Hematopoietic multipotent progenitor cell (in vitro differentiated cells): ENCODE data around the gene GRB7. TPM values are rescaled to one million over a fixed set of nuclear protein-coding genes. Genes with fewer than 3 reads are reported as not detected.
A peak's percentile ranks its signal among the peaks of the same experiment; 100 is the strongest.
"Not testable (repeated sequence)": the region's sequence is repeated elsewhere in the genome, so short reads cannot be mapped to it uniquely, and the experiment has no call there.

Experiments used
- DNase-seq, 3 donors: peaks; one replicate each; pipeline ENCODE4 v3.0.0-alpha.2; 2011 to 2015; ENCODE audit warnings: low read depth in 2 of 3, low spot score in 2 of 3
- total RNA-seq: library from RNA; depleted of rRNA; stranded (reverse); fragments of >200 nt; gene quantifications from one replicate; pipeline ENCODE4 v1.2.3, GENCODE V29; 2012

The GRB7 gene
- total RNA-seq, 1 donor: not detected

DNA sequence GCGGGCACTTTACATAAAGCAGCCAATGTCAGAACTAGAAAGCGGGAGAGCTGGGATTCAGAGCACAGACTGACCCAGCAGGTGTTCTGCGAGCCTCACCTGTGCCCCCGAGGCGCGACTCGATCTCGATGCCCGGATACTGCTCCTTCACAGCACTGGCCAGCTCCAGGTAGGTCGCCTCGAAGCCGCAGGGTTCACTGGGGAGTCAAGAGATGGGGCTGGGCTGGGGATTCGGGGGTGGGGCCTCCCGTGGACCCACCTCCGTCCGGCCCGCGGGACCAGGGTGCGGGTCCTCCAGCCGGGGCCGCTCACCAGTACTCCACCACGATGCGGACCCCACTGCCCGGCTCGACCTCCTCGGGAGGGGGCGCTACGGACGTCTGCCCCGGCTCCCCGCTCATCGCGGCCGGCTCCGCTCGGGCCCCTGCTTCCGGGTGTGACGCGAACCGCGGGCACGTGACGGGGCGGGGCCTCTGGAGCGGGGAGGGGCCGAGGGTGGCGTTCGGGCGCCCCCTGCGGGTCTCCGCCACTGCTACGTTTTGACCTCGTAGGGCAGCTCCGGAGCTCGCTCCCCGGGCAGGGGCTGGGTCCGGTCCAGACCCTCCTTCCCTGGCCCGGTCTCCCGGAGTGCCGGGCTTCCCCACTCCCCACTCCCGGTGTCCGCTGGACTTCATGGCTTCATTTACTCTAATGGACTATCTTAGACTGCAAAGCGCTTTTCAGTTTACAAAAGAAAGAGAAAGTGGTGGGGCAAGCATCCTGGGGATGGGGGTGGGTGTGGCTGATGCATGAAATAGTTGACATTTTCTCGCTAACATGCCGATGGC is 7.4 kb upstream of the GRB7 start, which contains the start of gene MIEN1:
Gene MIEN1 (minus strand): TSS at position 438 of the 827 bp plus-strand sequence. CDS start 37 bp downstream, at position 401.
- peak; percentile 87 to 91 (median 91) for DNase-seq

DNA sequence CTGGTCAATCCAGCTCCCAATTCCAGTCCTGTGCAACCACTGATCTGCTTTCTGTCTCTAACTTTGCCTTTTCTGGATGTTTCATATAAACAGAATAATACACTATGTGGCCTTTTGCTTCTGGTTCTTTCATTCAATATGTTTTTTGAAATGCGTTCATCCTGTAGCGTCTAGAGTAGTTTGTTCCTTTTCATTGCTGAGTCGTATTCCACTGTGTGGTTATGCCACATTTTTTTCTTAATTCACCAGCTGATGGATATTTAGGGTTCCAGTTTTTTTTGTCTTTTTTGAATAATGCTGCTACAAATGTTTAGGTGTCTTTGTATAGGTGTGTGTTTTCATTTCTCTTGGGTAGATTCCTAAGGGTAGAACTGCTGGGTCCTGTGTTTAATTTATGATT is 5.2 kb upstream of the GRB7 start:
- DNase-seq: no peak

DNA sequence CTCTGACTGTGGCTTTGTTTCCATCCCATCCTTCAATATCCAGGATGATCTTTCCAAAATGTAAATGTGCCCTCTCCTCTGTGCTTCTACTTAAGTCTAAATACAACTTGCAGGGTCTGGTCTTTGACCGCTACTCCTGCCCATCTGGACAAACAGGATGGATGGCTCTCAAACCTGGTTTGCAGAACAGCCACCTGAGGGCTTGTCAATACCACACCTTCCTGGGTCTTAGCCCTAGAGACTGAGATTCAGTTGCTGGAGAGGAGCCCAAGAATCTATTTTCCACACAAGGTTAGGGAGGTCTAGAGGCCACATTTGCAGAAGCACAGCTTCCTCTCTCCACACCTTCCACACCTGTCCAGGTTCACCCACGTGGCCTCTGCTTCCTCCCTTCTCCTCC is 1.9 kb upstream of the GRB7 start:
- DNase-seq: no peak

DNA sequence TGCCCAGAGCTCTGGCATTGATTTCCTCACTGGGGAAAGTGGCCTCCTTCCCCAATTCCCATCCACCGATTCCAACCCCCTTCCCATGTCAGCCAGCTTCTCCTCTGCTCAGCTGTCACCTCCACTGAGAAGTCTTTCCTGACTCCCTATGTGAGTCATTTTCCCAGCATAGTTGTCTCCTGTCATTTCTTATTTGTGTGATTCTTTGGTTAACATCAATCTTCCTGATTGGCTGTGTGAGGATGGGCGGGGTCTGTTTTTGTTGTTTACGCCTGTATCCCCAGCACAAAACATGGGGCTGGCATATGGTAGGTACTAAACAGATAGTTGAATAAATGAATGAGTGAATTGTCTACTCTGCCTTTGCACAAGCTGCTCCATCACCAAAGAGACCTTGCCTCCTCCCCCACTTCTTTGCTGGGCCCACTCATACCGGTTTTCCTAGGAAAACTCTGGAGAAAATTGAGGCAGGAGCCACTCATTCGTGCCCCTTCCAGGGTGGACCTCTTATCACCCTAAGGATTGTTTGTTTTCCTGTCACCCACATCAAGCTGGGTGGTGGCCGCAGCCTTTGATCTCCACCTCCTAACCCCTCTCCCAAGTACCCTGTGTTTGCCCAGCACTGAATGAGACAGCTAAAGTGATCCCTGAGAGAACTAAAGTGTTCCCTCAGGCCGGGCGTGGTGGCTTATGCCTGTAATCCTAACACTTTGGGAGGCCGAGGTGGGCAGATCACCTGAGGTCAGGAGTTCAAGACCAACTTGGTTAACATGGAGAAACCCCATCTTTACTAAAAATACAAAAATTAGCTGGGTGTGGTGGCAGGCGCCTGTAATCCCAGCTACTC is 1.2 kb upstream of the GRB7 start:
- no peak for DNase-seq

DNA sequence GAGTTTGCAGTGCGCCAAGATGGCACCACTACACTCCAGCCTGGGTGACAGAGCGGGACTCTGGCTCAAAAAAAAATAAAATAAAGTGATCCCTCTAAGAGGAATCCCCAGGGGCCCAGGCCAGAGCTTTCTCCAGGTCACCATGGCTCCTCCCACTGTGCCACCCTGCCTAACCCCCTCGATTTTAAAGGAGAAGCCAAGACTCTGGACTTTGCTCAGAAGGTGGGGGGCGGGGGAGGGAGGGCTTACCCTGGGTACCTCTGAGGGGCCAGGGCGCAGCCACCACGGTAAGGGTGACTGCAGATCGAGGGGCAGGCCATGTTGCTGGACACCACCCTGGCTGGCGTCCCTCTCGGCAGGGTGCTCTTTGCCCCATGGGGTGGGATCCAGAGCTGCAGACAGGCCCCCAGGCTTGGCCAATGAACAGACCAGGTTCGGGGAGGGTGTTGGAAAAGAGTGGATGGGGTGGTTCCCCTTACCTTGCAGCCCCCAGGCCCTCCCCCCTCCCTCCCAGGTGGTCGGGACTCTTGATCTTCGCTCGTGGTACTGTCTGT is 455 bp upstream of the GRB7 start:
- no peak for DNase-seq

DNA sequence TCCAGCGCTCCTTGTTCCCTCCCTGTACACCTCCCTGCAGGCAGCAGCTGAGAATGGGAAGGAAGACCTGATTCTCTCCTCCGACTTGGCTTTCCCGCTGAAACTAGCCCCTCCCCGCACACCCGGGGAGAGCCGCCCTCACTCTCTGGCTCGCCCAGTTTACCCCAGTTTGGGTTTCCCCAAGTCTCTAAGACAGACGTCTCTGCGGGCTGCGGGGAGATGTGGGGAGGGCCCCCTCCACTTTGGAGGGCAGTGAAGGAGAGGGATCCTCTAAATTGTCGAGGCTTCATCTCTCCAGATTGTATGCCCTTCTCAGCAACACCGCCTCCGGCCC is 797 bp downstream of the GRB7 start:
- peak in 2 of 3 donors; percentile 20 to 26 for DNase-seq

DNA sequence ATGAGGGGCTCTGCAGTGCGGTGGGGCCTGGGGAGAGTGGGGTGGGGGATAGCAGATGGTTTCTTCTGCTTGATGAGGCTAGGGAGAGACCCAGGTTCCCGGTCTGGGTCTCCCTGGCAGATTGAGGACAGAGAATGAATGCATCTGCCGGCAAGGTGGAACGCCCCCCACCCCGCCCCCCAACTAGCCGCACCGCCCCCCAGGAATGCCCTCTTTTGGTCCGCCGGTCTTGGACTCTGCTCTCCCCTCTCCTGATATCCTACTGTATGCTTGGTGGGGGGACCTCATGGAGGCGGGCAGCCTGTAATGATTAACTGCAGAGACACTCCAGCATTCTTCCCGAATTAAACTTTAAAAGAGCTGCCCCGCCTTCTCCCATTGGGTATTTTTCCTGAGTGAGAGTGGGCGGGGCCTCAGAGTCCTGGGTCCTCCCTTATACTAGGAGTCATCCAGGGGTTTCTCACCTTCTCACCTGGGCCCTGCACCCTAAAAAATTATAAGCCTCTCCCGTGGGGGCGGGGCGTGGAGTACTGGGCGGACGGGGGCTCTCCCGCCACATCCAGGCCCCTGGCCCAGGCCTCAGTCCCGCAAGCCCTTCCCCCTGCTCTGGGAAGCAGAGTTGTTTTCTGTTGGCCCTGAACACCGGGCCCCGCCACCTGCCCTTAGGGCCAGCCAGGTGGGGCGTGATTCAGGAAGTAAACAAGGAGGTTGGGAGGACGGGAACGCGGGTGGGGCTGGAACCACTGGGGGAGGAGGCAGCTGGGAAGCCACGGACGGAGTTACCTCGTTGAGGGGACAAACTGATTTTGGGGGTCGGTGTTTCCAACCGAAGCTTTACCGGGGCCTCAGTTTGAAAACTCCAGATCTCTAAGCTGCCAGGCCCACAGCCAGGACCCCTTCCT is 1.5 kb downstream of the GRB7 start:
- DNase-seq: no peak

DNA sequence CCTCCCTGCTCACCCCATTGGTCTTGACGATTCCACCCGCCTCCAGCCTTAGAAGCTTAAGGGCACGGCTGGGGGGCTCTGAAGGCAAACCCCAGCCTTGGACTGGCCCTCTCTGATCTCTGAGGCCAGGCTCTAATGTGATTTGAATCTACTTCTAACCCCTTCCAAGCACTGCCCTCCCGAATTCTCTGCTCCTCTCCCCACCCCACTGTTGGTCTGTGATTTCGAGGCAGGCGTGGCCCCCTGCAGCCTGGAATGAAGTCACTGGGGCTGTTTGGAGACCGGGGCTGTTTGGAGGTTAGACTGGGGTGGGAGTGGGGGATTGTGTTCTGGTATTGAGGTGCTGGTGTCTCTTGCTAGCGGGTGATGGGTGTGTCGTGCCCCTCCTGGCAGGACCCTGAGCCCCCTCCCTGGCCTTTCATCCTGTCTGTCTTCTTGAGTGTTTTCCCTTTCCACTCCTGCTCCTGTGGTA is 2.2 kb downstream of the GRB7 start:
- no peak for DNase-seq

DNA sequence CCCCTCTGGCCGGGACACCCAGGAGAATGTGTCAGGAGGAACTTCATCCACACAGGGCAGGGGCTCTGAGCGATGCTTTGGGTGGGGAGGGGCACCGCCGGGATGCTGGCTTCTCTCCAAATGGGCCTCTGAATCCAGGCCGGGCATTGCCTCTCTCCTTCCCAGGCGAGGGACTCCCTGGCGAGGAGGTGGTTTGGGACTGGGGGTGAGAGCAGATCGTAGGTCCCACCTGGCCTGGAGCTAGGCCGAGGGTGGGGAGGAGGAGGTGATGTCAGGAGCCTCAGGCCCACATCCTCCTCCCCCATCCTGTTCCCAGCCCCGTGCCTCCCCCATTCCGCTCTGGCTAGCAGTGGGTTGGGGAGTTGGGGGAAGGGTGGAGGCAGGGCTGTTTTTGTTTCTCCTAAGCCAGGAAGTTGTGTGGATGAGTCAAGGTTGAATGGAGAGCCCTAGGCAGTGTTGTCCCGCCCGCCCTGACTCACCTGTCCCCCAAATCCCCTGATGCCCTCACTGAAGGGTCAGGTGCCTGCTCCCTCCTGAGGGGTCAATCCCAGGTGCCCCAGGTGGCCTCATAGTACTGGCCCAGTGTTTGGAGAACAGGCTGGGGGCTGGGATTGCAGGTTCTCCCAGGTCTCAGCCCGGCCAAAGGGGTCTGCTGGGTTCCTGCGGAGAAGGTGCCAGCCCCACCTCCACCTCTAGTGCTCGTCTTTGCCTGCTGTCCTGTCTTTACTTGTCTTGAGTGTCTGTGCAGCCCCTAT is 2.8 kb downstream of the GRB7 start:
- no peak for DNase-seq

DNA sequence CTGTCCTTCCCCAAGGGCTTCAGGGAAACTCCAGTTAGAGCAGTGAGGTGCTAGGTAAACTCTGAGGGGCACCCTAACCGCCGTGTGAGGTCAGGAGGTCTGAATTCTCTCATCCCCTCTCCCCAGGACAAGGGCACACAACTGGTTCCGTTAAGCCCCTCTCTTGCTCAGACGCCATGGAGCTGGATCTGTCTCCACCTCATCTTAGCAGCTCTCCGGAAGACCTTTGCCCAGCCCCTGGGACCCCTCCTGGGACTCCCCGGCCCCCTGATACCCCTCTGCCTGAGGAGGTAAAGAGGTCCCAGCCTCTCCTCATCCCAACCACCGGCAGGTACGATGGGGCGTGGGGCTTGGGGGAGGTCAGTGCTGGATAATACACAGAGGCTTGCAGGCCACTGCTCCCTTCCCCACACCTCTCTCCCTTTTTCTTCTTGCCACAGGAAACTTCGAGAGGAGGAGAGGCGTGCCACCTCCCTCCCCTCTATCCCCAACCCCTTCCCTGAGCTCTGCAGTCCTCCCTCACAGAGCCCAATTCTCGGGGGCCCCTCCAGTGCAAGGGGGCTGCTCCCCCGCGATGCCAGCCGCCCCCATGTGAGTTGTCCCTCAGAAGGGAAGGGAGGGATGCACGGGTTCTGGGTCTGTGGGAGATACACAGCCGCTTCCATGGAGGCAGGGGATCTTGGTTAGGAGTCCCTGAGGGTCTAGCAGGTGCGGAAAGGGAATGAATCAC is 4.6 kb downstream of the GRB7 start:
- no peak for DNase-seq

DNA sequence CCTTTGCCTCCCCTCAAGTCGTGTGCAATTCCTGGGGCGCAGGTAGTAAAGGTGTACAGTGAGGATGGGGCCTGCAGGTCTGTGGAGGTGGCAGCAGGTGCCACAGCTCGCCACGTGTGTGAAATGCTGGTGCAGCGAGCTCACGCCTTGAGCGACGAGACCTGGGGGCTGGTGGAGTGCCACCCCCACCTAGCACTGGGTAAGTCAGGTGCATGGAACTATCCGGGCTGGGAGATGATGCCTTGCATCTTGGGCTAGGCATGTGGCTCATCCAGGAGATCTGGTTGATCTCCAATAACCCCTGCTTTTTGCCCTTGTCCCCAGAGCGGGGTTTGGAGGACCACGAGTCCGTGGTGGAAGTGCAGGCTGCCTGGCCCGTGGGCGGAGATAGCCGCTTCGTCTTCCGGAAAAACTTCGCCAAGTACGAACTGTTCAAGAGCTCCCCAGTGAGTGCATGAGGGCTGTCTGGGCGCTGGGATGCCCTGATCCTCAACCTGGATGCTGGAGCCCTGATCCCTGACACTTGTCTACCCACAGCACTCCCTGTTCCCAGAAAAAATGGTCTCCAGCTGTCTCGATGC is 5.2 kb downstream of the GRB7 start:
- DNase-seq: no peak

DNA sequence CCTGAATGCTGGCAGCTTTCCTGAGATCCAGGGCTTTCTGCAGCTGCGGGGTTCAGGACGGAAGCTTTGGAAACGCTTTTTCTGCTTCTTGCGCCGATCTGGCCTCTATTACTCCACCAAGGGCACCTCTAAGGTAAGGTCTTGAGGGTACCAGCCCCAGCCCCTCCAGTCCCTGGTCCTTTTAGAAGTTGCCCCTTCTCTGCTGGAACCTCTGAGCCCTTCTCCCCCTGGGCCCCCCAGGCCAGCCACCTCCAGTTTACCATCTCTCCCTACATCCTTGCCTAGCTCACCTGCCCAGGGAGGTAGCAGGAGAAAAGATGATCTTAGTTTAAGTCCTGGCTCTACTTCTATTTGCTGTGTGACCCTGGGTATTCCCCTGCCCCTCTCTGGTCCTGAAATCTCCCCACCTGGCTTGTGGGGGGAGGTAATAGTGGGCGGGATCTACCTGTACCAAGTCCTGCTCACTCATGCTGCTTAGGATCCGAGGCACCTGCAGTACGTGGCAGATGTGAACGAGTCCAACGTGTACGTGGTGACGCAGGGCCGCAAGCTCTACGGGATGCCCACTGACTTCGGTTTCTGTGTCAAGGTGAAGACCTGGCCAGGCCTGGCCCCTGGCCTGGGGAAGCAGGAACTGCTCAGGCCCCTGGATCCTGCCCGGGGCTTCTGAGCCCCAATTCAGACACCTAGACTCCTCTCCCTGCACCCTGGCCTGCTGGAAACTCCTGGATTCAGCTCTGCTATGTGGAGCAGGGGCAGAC is 6.5 kb downstream of the GRB7 start:
- DNase-seq: no peak

DNA sequence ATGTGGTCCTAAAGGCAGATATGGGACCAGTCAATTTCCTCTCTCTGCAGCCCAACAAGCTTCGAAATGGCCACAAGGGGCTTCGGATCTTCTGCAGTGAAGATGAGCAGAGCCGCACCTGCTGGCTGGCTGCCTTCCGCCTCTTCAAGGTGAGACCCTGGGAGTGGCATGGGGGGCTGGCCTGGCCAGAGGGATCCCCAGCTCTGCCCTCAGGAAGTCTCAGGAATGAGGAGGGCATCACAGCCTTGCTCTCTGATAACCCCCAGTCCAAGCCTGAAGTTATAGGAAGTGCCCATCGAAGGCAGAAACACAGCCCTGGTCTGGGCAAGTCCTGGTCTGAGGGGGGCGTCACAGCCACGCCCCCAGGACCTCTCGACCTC is 7.1 kb downstream of the GRB7 start:
- DNase-seq: no peak

DNA sequence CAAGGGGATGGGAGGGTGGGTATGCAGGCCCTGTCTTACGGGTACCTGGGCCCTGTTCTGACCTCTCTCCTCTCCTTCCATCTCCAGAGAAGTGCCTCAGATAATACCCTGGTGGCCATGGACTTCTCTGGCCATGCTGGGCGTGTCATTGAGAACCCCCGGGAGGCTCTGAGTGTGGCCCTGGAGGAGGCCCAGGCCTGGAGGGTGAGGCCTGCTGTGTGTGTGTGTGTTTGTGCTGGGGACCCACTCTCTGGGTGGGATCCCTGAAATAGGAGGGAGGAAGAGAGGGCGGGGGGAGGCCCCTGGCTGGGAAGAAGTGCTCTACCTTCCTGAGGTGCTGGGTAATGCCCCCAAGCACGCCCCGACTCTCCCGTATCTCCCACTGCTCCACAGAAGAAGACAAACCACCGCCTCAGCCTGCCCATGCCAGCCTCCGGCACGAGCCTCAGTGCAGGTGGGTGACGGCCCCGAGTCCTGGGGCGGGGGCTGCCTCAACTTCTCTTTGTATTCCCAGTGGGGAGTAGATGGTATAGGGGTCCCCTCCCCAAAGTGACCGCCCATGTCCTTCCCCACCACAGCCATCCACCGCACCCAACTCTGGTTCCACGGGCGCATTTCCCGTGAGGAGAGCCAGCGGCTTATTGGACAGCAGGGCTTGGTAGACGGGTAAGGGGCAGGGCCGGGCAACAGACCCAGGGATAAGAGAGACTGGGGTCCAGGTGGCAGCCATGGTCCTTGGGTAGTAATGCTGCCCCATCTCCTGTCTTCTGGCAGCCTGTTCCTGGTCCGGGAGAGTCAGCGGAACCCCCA is 7.8 kb downstream of the GRB7 start:
- DNase-seq: no peak

DNA sequence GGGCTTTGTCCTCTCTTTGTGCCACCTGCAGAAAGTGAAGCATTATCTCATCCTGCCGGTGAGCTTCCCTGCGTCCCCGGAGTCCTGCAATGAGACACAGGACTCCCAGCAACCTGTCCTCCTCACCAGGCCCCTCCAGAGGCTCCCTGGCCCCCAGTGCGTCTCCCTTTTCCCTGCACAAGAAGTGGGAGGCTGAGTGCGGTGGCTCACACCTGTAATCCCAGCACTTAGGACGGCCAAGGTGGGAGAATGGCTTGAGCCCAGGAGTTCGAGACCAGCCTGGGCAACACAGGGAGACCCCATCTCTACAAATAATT is 8.4 kb downstream of the GRB7 start:
- no peak for DNase-seq

DNA sequence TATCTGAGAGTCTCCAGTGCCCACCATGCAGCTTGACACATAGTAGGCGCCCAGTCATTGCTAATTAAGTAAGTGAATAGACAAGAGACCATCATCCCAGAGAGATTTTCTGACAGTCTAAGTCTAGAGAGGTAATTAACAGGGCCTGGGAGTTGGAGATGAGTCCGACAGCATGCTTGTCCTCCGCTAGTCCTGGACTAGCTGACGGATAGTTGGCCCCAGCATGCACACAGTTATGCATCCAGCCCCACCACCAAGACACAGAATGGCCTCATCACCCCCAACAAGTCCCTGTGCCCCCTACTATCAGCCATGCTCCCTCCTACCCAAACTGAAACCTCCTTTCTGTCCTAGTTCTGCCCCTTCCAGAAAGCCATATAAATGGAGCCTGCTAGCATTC is 10.0 kb downstream of the GRB7 start:
- no peak for DNase-seq

DNA sequence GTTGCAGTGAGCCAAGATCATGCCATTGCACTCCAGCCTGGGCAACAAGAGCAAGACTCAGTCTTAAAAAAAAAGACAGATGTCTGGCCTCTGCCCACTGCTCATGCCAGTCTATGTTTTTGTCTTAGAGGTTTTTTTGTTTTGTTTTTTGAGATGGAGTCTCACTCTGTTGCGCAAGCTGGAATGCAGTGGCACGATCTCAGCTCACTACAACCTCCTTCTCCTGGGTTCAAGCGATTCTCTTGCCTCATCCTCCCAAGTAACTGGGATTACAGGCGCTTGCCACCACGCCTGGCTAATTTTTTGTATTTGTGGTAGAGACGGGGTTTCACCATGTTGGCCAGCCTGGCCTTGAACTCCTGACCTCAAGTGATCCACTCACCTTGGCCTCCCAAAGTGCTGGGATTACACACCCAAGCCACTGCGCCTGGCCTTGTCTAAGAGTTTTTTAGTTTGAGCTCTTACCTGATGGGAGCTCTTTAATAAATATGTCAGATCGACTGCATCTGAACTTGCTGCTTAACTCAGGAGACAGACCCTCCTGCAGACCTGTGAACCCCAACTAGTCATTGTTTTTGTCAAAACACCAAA is 10.8 kb downstream of the GRB7 start:
- not testable (repeated sequence) for DNase-seq
